ENCODE measurements around the gene NUTM2B.
"Not testable (repeated sequence)": the region's sequence is repeated elsewhere in the genome, so short reads cannot be mapped to it uniquely, and the experiment has no call there.

DNA sequence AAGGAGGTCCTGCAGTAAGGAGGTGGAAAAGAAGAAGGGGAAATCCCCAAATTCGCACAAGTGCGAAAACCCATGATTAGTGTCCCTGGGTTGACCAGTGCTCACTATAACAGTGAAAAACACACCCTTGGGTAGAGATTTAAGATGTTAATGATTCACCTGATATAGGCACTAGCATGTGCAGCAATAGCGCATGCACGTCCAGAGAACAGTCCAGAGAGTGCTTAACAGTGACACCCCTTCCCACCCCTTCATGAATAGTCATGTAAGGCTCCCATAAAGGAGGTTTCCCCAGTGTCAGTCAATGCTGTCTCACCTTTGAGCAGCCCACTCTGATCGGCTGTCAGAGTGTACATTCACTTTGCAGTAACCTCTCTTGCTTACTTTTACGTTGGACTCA, 6.4 kb upstream of the NUTM2B start:
- not testable (repeated sequence) for TF ChIP-seq JUNB (CRISPR knock-in tag; IDR thresholded peaks at IDR 0.05; ENCODE audit: borderline replicate concordance); NFRKB (IDR thresholded peaks at IDR 0.05); HDAC2 (CRISPR knock-in tag; IDR thresholded peaks at IDR 0.05); ARNT (IDR thresholded peaks at IDR 0.05); ZNF737 (CRISPR knock-in tag; IDR thresholded peaks at IDR 0.05; ENCODE audit: borderline replicate concordance); ASH2L (IDR thresholded peaks at IDR 0.05; ENCODE audit: insufficient read length, low read depth, low read length); TCF7L2 (IDR thresholded peaks at IDR 0.05; ENCODE audit: low read depth, low read length); NR1H2 (CRISPR knock-in tag; IDR thresholded peaks at IDR 0.05; ENCODE audit: borderline replicate concordance, low read depth)
- TF ChIP-seq, protein P1, sequence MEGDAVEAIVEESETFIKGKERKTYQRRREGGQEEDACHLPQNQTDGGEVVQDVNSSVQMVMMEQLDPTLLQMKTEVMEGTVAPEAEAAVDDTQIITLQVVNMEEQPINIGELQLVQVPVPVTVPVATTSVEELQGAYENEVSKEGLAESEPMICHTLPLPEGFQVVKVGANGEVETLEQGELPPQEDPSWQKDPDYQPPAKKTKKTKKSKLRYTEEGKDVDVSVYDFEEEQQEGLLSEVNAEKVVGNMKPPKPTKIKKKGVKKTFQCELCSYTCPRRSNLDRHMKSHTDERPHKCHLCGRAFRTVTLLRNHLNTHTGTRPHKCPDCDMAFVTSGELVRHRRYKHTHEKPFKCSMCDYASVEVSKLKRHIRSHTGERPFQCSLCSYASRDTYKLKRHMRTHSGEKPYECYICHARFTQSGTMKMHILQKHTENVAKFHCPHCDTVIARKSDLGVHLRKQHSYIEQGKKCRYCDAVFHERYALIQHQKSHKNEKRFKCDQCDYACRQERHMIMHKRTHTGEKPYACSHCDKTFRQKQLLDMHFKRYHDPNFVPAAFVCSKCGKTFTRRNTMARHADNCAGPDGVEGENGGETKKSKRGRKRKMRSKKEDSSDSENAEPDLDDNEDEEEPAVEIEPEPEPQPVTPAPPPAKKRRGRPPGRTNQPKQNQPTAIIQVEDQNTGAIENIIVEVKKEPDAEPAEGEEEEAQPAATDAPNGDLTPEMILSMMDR (CRISPR knock-in tag; IDR thresholded peaks at IDR 0.05): not testable (repeated sequence)

Measured in HepG2 (cell line).